Breast epithelium (tissue), 4 donors: Measurements from ENCODE around the gene ZCCHC9. TPM values are rescaled to one million over a fixed set of nuclear protein-coding genes. Genes with fewer than 3 reads are reported as not detected.
"Not testable (repeated sequence)": the region's sequence is repeated elsewhere in the genome, so short reads cannot be mapped to it uniquely, and the experiment has no call there.

ENCODE experiments used
- DNase-seq, 2 donors: peaks; one replicate each; pipeline ENCODE4 v3.0.0-alpha.2; 2019; ENCODE audit warnings: low spot score in 2 of 2
- H3K27ac ChIP-seq, 2 donors: fragments of 200-600 bp; sonication (generic) in 1 of 2; one replicate each; pipeline ENCODE4 v1.5.1; 2016 to 2019; ENCODE audit warnings: mild to moderate bottlenecking in 1 of 2
- H3K27me3 ChIP-seq, 2 donors: fragments of 200-600 bp; sonication (generic) in 1 of 2; one replicate each; pipeline versions ENCODE4 v1.5.1 to v1.6.0; 2017 to 2019; ENCODE audit warnings: control low read depth in 1 of 2, mild to moderate bottlenecking in 1 of 2
- H3K36me3 ChIP-seq: fragments of 200-600 bp; one replicate; pipeline ENCODE4 v1.5.1; 2019
- H3K4me1 ChIP-seq, 2 donors: fragments of 200-600 bp; sonication (generic); one replicate each; pipeline ENCODE4 v1.5.1; 2016 to 2019; ENCODE audit warnings: control low read depth in 1 of 2
- H3K4me3 ChIP-seq, 3 donors: fragments of 200-600 bp; sonication (generic); 1 replicate in 2 of 3; 2 replicates in 1 of 3; pipeline ENCODE4 v1.5.1; 2016 to 2019; ENCODE audit warnings: mild to moderate bottlenecking in 3 of 3, moderate library complexity in 2 of 3
- H3K9me3 ChIP-seq, 2 donors: fragments of 200-600 bp; sonication (generic) in 1 of 2; one replicate each; pipeline ENCODE4 v1.5.1; 2016 to 2019; ENCODE audit warnings: control low read depth in 1 of 2
- CTCF ChIP-seq, 3 donors: fragments of 450-650 bp; IDR thresholded peaks; one replicate each; pipeline ENCODE4 v1.5.1; 2016 to 2017; ENCODE audit warnings: antibody characterized with exemption in 3 of 3, mild to moderate bottlenecking in 3 of 3, moderate library complexity in 3 of 3
- POLR2A ChIP-seq: fragments of 450-650 bp; IDR thresholded peaks from one replicate; pipeline ENCODE4 v1.6.1; 2016; ENCODE audit warnings: antibody characterized with exemption, mild to moderate bottlenecking, moderate library complexity
- POLR2AphosphoS5 ChIP-seq, 3 donors: sonication (generic); formaldehyde crosslinking; IDR thresholded peaks; one replicate each; pipeline ENCODE4 v1.6.1; 2017; ENCODE audit warnings: antibody characterized with exemption in 3 of 3
- intact Hi-C: fragments of 100-400 bp; cut with DNase I; formaldehyde crosslinking; loops from one replicate; pipeline ENCODE4 v1.15.1; 2023; ENCODE audit warnings: low total_unique reads
- total RNA-seq, 3 donors: library from RNA; depleted of rRNA; stranded (reverse); fragments of >200 nt; gene quantifications; one replicate each; pipeline ENCODE4 v1.1.0, GENCODE V29; 2016

Gene ZCCHC9
- total RNA-seq, 3 donors from 2014 or later = 18.7 to 34.4 (median 19.2) TPM

- TF ChIP-seq POLR2AphosphoS5 (IDR thresholded peaks at IDR 0.05) = no peak
- no peak for TF ChIP-seq CTCF (IDR thresholded peaks at IDR 0.05)
- TF ChIP-seq POLR2A = no peak
- intact Hi-C loops = loop anchor here (2.0 kb wide), 1 partner anchor 77 kb away; no protein-coding TSS in a partner anchor
- H3K4me1 ChIP-seq = no peaks in the 10 kb centered on the region
- H3K27ac ChIP-seq = no peak overlapping the region
- no peak overlapping the region for H3K4me3 ChIP-seq
- DNase-seq = no peak
- H3K27me3 ChIP-seq = no peaks in the 10 kb centered on the region
- no peaks in the 10 kb centered on the region for H3K36me3 ChIP-seq
- no peaks in the 10 kb centered on the region for H3K9me3 ChIP-seq
These were observed 34.6 kb downstream of the ZCCHC9 start for GRCh38 chr5:81335946-81336345.

- Histone ChIP-seq H3K36me3 (no peaks in the 10 kb centered on the region), H3K27ac (no peak overlapping the region), H3K4me3 (no peak overlapping the region), H3K4me1 (no peaks in the 10 kb centered on the region), H3K27me3 (no peaks in the 10 kb centered on the region), H3K9me3 (no peaks in the 10 kb centered on the region)
- no peak for DNase-seq
- TF ChIP-seq POLR2A (no peak), CTCF (IDR thresholded peaks at IDR 0.05) (no peak)
- intact Hi-C loops = loop anchor here (2.0 kb wide), 1 partner anchor 78 kb away; no protein-coding TSS in a partner anchor
These were observed 35.2 kb downstream of the ZCCHC9 start for GRCh38 chr5:81336556-81336955.

- no peak for DNase-seq
- Histone ChIP-seq H3K4me1 (no peaks in the 10 kb centered on the region), H3K27me3 (no peaks in the 10 kb centered on the region), H3K36me3 (no peaks in the 10 kb centered on the region), H3K27ac (no peak overlapping the region), H3K9me3 (no peaks in the 10 kb centered on the region), H3K4me3 (no peak overlapping the region)
- TF ChIP-seq POLR2AphosphoS5 (IDR thresholded peaks at IDR 0.05) = no peak
- TF ChIP-seq POLR2A = no peak
- TF ChIP-seq CTCF (IDR thresholded peaks at IDR 0.05) = no peak
- intact Hi-C loops = loop anchor here (2.0 kb wide), 1 partner anchor 79 kb away; no protein-coding TSS in a partner anchor
These were observed 36.4 kb downstream of the ZCCHC9 start for GRCh38 chr5:81337803-81338202.

DNA sequence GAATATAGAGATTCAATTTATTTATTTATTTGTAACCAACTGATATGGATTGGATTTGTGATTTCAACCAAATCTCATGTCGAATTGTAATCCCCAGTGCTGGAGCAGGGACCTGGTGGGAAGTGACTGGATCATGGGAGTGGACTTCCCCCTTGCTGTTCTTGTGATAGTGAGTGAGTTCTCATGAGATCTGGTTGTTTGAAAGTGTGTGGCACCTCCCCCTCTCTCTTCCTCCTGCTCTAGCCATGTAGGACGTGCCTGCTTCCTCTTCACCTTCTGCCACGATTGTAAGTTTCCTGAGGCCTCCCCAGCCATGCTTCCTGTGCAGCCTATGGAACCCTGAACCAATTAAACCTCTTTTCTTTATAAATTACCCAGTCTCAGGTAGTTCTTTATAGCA is 36.8 kb downstream of the ZCCHC9 start:
- H3K27me3 ChIP-seq, H3K4me3 ChIP-seq: not testable (repeated sequence)

DNA sequence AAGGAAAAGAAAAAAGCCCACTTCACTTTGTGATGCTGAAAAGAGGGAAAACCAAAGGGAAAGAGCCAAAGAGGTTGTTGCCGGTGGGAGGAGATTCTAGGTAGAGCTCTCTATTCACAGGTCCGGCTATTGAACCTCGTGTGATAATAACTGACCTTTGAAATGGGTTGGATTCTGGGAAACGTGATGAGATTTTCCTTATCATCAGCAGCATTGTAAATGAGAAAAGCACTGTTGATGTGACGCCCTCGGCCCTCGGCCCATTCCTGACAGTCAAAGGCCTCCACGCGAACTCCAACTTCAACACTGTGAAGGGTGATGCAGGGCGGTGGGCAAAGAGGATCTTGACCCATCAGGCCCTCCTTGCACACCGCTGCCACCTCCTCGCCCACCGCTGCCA is 43.3 kb downstream of the ZCCHC9 start:
- intact Hi-C loops = no loop called here
- no peak for TF ChIP-seq POLR2A
- TF ChIP-seq POLR2AphosphoS5 (IDR thresholded peaks at IDR 0.05) = no peak
- TF ChIP-seq CTCF (IDR thresholded peaks at IDR 0.05) = no peak
- H3K4me1 ChIP-seq = no peaks in the 10 kb centered on the region

More for the DNA sequence above, 36.8 kb downstream of the ZCCHC9 start:
- H3K27ac ChIP-seq, intact Hi-C loops, H3K36me3 ChIP-seq, H3K4me1 ChIP-seq, H3K9me3 ChIP-seq, DNase-seq: not testable (repeated sequence)

More for the DNA sequence above, 43.3 kb downstream of the ZCCHC9 start:
- Histone ChIP-seq H3K36me3 (no peaks in the 10 kb centered on the region), H3K27ac (no peak overlapping the region), H3K9me3 (no peaks in the 10 kb centered on the region), H3K4me3 (no peak overlapping the region), H3K27me3 (no peaks in the 10 kb centered on the region)
- DNase-seq = no peak
